Measurements from ENCODE around the gene BANF2.

Gene BANF2

DNA sequence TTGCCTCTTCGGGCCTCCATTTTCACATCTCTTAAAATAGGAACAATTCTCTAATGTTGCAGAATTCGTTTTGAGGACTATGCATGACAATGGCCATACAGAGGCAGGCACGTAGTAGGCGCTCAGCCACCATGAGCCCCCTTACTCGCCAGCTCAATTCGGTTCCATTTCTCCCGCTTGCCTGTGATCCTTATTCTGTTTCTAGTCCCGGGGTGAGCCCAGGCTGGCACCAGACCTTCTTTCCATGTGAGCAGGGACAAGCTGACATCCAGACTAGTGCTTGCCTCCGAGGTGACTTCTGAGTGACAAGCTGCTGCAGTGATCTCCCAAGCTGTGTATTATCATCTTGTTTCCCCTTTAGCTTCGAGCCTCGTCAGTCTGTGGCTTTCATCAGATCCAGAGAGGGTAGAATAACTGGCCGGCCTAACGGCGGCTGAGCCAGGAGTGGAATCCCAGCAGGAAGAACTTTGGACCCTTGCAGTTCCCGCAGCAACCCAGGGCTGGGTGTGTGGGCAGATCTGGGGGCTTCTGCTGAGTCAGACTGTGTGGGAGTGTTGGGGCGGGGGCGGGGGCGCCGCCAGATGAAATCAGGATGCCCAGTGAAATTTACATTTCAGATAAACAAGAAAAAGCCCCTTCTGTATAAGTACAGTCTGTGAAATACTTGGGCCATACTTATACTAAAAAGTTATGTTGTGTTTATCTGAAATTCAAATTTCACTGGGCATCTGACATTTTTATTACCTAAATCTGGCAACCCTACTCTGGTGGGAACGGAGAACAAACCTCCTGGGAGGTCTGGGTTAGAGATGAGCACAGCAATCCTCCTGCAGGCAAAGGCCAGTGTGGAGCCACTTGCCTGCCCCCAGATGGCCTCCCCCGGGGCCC, 10.9 kb downstream of the BANF2 start:
- DNase-seq (ENCODE audit: low read depth): no peak

DNA sequence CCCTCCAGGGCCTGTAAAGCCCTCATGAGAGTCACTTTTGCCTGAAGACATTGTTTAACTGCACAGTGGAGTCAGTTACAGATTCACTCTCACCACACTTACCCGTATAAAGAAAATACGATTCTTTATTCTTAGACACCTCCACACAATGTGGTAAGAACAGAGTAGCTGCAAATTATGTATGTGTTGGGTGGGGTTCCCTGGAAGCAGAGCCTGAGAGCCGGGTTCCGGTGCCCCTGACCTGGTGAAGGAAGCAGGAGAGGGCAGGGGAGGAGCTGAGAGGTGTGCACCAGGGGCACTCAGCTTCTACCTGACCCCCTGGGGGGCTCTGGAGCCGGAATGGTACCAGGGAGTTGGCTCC, 11.5 kb downstream of the BANF2 start:
- no peak for DNase-seq (ENCODE audit: low read depth)

DNA sequence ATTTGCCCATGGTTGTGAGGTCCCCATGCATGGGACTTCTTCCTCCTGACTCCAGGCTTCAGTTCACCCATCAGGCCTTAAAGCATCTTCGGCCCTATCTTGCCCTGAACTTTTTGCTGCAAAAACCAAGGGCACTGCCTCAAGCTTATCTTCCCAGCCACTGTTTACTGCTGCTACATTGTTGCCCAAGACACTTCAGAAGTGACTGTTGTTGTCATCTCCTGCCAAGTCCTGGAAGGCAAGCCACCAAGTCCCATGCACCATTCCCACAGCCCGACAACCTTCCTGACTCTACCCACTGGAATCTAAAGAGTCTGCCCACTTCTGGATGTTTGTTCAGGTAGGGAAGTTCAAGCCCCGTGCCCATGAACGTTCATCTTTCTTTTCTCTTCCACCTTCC, 12.4 kb downstream of the BANF2 start:
- DNase-seq (ENCODE audit: low read depth): no peak

DNA sequence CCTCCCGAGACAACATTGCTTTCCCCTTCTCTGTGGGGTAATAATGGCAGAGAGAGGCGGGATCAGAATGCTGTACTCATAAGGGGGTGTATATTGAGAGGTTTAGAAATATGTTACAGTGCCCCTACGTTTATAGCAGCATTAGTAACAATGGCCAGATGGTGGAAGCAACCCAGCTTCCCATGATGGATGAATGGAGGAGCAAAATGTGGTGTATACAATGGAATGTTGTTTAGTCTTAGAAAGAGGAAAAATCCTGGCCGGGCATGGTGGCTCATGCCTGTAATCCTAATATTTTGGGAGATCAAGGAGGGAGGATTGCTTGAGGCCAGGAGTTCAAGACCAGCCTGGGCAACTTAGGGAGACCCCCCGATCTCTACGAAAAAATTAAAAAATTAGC, 12.9 kb downstream of the BANF2 start:
- no peak for DNase-seq (ENCODE audit: low read depth)

DNA sequence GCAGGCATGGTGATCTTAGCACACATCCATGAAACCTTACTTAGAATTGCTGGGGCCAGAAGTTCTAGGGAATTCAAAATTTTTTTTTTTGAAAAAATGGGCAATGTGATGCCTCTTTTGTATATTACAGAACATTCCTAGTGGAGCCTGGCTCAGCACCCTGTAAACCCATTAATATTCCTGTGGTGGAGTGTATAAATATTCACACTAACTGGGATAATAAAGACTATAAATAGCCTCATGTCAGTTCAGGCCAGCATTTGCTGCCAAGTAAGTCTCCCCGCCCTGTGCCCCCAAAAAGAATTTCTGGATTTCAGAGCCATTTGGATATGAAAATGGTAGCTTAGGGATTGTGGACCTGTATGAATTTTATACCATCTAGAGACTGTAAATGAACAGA, 14.8 kb downstream of the BANF2 start:
- DNase-seq (ENCODE audit: low read depth): no peak

DNA sequence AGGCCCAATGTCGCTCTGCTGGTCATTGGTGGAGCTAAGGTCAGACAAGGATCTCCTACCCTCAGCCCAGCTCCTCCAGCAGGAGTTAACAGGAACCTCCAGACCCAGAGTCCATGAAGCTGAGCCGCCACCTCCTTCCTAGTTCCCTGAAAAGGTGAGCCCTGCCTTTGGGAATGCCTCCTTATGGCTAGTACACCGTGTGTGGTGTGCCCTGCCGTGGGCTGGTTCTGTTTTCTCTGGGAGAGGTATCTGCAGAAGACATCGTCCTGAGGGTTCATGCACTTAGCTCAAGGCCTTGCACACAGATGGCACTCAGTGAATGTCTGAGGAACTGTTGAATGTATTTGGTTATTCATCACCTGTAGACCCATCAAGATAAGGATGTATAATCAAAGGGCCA, 15.3 kb downstream of the BANF2 start:
- no peak for DNase-seq (ENCODE audit: low read depth)

DNA sequence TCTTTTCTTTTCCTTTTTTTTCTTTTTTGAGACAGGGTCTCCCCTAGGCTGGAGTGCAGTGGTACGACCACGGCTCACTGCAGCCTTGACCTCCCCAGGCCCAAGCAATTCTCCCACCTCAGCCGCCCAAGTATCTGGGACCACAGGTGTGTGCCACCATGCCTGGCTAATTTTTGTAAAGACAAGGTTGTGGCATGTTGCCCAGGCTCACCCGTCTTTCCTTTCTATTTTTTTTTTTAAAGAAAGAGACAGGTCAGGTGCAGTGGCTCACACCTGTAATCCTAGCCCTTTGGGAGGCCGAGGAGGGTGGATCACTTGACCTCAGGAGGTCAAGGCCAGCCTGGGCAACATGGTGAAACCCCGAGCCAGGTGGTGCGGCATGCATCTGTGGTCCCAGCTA, 16.6 kb downstream of the BANF2 start:
- DNase-seq (ENCODE audit: low read depth): no peak

DNA sequence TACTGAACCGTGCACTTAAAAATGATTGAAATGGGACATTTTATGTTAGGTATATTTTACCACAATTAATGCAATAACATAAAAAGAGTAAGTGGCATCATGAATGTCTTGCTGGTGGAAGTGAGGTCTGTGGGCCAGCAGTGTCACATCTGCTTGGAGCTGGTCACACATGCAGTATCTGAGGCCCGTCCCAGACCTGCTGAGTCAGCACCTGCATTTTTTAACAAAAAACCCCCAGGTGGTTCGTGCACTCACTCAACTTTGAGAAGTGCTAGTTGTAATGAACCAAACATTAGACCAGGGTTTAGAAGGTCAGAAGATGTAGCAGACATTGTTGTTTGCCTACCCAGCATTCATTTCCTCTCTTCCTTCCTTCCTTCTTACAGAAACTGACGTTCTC, 21.0 kb downstream of the BANF2 start:
- no peak for DNase-seq (ENCODE audit: low read depth)

DNA sequence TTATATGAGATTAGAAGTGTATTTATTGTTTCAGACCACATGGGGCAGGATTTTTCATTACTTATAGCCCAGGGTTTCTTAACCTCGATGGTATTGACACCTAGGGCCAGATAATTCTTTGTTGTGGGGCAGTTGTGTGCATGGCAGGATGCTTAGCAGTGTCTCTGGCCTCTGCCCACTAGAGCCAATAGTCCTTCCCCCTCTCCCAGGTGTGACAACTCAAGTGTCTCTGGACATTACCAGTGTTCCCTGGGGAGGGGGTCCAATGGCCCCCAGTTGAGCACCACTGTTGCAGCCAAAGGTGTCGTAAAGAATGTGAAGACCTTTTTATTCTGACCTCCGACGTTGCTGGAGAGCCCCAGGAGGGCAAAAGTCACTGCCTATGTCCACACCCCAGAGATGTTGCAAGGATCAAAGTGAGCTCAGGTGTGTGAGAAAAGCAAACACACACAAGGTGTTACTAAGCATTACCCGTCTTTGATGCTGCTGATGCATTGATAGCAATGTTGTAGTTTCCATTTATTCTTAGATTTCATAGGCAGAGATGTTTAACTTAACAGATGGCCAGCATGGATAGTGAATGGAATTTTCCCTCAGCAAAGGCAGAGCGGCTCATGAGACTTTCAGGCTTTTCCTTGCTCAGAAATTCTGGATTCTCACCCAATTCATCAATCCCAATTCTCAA, 22.2 kb downstream of the BANF2 start:
- no peak for DNase-seq (ENCODE audit: low read depth)

DNA sequence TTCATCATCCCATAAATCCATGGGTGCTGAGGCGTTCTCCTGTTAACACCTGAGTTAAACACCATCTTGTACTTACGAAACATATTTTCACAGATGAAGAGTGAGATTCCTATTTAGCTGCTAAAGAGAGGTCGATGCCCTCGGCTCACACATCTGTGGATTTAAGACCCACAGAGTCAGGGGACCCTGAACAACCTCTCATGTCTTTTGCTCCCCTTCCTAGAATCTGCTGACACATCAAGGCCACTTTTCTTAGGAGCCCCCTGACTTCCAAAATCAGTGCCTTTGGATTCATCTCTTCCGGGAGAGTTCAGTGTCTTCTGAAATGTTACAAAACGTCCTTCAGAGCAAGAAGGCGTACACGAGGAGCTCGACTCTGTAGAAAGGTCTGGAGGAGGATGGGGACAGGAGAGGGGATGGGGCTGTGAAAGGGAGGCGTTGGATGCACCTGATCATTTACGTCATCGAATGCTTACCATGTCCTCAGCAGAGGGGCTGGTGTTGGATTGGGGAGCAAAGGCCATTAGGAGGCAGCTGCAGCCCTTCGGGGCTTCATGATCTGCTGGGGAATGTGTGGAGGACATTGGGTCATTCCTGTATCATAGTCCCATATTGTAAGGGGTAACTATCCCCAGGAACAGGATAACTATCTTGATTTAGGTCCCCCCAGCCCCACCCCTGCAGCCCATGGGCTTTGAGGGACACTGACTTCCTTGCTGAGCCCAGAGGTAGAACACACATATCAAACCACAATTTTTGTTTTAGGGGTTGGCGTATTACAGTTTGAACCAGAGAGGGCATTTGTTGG, 22.9 kb downstream of the BANF2 start:
- DNase-seq (ENCODE audit: low read depth): no peak

DNA sequence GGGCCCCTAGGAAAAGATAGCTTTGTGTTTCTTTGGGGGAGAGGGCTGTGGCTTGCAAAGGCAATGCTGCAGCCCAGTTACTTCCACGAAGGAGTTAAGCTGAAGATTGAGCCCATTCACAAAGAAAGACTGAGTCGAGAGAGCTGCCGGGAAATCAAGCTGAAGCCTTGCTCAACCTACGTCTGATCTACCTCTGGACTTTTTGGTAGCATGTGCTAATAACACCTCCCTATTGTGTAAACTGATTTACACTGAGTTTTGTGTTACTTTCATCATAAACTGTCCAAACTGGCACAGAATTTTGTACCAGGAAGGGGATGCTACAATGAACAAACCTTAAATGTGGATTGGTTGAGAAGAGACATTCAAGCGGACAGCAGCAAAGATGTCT, 23.5 kb downstream of the BANF2 start:
- no peak for DNase-seq (ENCODE audit: low read depth)

DNA sequence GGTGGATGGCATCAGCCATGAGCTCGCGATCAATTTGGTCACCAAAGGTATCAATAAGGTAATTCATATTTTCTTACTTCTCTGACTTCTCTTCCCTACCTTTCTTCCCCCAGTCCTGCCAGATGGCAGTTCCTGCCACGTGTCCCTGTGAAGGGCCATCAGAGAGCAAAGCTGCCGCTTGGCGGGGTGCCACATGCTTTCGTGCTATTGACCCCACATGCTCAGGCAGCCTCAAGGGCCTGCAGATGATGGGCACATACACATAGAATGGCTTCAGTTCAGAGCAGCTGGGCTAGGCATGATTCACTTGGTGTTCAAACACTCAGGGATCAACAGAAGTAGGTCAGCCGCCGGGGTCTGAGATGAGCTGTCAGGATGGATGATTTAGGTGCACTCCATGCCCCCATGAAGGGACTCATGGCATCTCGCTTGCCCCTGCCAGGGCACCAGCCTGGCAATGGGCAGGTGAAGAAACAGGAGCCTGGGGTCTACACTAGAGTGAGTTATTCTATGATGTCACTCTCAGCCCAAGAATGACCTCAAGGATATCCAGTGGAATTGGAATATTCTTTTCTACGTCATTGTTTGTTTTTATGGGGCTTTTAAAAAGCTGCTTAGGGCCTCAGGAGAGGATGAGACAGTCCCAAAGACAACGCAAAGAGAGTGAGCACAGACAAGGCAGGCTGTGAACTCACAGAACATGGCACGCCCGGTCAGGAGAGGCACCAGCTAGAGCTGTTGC, 25.5 kb downstream of the BANF2 start:
- DNase-seq (ENCODE audit: low read depth): no peak

DNA sequence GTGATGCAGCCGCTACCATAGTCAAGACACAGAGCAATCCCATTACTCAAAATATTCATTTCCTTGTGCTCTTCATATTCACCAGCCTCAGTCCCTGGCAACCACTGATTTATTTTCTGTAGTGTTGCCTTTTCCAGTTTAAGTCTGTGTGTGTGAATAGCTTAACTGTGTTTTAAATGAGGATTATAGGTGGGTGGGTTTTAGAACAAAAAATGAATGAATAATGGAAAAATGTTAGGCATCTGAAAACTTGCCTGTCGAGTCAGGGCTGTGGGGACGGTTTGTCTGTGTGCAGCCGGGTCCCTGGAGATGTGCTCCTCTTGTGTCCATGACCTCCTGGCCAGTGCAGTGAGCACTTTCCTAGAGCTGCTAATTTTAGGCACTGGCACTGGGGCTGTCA, 27.1 kb downstream of the BANF2 start:
- no peak for DNase-seq (ENCODE audit: low read depth)

DNA sequence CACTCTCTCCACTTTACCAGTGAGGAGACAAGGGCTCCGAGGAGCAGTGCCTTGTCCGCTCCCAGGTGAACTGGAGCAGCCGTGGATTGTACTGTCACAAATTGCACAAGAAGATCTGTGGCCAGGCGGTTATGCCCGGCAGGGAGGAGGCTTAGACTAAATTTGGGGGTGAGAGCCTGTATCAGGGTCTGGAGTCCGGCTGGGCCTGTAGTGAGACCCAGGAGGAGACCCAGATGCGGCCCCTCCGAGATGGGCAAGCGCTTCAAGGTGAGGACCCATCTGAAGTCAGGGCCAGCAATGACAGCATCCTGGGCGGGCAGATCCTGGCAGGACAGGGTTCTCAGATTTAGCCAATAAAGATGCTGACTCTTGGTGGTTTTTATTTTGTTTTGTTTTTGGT, 27.6 kb downstream of the BANF2 start:
- DNase-seq (ENCODE audit: low read depth): no peak

DNA sequence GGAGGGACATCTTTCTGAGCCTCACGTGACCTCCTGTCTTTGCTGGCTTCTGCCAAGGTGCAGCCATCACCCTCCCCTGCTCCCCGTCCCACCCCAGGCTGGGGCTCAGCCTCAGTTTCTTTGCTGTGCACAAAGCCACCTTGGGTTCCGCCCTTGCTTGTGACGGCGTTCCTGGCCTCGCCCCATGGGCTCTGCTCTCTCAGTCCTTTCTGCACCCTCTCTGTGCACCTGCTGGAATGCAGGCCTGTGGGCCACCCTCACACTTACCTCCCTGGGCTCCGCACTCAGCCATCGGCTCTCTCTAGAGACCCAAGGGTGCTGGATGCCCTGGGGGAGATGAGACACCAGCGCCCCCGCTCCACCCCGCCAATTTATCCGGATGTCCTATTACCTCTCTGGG, 28.3 kb downstream of the BANF2 start:
- no peak for DNase-seq (ENCODE audit: low read depth)

DNA sequence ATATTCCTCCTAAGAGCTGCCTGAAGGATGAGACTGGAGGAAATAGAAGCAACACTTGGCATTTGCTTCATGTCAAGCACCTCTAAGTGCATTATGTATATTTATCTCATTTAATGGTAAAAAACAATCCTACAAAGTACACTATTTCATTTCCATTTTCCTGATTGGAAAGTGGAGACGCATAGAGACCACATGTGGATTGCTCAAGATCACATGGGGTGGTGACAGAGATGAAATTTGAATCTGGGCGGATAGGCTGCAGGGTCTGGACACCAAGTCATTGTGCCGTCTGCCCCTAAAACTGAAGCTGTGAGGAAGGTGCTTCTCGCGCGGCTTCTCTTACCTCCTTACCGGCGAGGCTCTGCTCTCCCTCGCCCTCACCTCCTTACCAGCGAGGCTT, 30.3 kb downstream of the BANF2 start:
- no peak for DNase-seq (ENCODE audit: low read depth)

DNA sequence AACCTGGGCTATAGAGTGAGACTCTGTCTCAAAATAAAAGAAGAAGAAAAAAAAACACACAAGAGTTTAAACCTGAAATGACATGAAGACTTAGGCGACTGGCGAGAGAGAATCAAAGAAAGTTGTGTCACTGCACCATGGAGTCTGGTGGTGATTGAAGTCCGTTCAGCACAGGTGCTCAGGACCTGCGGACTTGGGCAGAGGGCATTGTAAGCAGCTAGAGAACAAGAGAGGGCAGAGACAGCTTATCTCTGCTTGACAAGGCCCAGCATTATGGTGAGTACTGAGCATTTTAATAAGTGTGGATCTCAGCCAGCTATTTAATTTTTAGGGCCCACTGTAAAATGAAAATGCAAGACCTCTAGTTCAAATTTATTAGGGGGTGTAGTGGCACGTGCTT, 31.5 kb downstream of the BANF2 start:
- no peak for DNase-seq (ENCODE audit: low read depth)

DNA sequence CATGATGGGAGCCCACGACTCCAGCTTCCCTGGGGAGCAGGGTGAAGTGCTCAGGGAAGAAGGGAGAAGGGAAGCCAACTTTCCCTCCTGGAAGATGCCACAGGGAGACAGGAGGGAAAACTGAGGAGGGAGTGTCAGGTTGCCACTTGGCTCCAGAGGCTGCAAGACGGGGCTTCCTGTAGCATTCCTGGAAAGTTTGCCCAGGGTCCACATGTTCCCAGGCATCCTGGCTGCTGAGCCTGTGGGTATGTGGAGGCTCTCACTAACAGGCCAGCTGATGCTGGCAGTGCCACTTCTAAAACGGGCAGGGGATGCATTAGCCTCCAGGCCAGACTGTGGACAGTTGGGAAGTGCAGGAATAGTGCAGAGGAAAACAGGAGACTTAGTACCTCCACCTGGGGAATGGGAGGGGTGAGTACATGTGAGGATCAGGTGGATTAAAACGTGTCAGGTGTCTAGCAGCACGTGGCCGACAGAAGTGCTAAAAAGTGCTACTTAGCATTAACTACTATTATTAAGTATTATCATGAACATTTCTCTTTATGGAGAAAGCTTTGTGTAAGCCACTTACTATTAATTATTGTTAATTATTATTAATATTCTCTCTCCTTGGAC, 33.2 kb downstream of the BANF2 start:
- DNase-seq (ENCODE audit: low read depth): no peak

DNA sequence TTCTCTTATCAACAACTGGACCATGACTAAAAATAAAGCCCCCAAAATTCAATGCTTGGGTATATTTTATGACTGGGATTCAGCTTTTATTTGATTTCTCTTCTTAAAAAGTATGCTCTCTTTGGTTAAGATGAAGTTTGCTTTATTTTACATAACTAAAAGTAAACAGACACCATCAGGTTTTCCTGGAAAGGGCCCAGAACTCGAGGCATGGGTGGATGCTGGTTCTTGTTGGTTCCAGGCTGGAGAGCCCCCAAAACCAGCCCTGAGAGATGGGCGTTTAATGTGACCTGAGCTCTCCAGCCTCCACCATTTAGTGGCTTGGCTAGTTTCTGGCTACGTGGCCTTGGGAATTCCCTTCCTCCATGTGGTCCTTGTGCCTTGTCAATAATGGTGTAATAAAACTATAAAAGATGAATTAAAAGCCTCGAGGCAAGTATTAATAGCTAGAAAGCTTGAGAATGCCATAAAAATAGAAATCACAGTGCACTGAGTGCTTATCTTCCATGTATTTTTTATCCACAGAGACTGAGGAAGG, 34.1 kb downstream of the BANF2 start:
- no peak for DNase-seq (ENCODE audit: low read depth)

DNA sequence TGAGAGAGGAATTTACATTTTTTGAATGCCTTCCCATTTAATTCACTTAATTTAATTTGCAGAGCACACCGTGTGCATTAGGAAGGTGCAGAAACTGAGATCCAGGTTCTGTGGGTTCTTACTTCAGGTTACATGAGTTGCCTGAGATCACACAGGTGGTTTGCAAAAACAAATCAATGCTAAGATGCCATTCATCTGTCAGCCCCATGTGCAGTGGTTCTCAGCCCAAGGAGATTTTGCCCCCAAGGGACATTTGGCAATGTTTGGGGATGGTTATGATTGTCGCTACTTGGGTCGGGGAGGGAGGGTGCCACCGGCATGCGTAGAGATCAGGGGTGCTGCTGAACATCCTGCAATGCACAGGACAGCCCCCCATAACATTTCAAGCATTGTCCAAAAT, 34.6 kb downstream of the BANF2 start:
- no peak for DNase-seq (ENCODE audit: low read depth)

DNA sequence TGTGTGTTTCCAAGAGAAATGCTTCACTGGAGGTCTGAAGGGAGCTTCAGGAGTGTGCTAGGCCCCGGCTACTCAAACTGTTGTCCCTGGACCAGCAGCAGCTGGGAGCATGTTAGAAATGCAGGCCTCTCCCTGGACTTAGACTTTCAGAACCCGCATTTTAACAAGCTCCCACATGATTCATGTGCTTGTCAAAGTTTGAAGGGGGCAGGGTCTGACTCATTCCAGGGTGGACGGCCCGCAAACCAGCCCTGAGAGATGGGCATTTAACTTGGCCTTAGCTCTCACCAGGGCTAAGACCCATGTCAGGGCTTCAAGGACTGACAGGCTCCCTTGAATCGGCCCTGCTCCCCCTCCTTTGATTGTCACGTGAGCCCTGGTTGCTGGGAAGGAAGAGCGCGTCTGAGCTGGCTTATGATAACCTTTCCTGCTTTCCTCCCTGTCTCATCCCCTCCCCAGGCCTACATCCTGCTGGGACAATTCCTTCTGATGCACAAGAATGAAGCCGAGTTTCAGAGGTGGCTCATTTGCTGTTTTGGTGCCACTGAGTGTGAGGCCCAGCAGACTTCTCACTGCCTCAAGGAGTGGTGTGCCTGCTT, 35.5 kb downstream of the BANF2 start:
- DNase-seq (ENCODE audit: low read depth): no peak
